GM21526 (cell line): ENCODE results near the gene LUZP2.

Source experiments
- ATAC-seq: cut with Tn5 transposase; IDR thresholded peaks from one replicate; pipeline ENCODE4 v1.9.1; 2021; ENCODE audit warnings: moderate library complexity; ENCODE audit not compliant: unreplicated experiment, low FRiP score

Gene LUZP2

GRCh38 chr11:24793479-24793878 is 296.6 kb downstream of the LUZP2 start:
- no peak for ATAC-seq

- ATAC-seq = no peak
Measured at GRCh38 chr11:24794064-24794463, 297.2 kb downstream of the LUZP2 start.

GRCh38 chr11:24805671-24806070 is 308.8 kb downstream of the LUZP2 start:
- ATAC-seq = no peak

GRCh38 chr11:24808173-24808572 is 311.3 kb downstream of the LUZP2 start:
- no peak for ATAC-seq

GRCh38 chr11:24819006-24819405 is 322.2 kb downstream of the LUZP2 start:
- no peak for ATAC-seq

- no peak for ATAC-seq
Measured at GRCh38 chr11:24819863-24820434, 323.1 kb downstream of the LUZP2 start.

- ATAC-seq = no peak
Measured at GRCh38 chr11:24820541-24820940, 323.7 kb downstream of the LUZP2 start.

- no peak for ATAC-seq
Measured at GRCh38 chr11:24828938-24829605, 332.2 kb downstream of the LUZP2 start.

- no peak for ATAC-seq
Measured at GRCh38 chr11:24833573-24833972, 336.7 kb downstream of the LUZP2 start.

- ATAC-seq = no peak
Measured at GRCh38 chr11:24837112-24837511, 340.3 kb downstream of the LUZP2 start.

GRCh38 chr11:24842308-24842707 is 345.5 kb downstream of the LUZP2 start:
- no peak for ATAC-seq

- no peak for ATAC-seq
Measured at GRCh38 chr11:24844406-24844805, 347.6 kb downstream of the LUZP2 start.

GRCh38 chr11:24848857-24849256 is 352.0 kb downstream of the LUZP2 start:
- ATAC-seq = no peak

GRCh38 chr11:24855951-24856350 is 359.1 kb downstream of the LUZP2 start:
- ATAC-seq = no peak

- no peak for ATAC-seq
Measured at GRCh38 chr11:24859801-24860300, 363.0 kb downstream of the LUZP2 start.

- ATAC-seq = no peak
Measured at GRCh38 chr11:24861440-24861839, 364.6 kb downstream of the LUZP2 start.

GRCh38 chr11:24866743-24867142 is 369.9 kb downstream of the LUZP2 start:
- ATAC-seq = no peak

GRCh38 chr11:24870048-24870447 is 373.2 kb downstream of the LUZP2 start:
- no peak for ATAC-seq

- ATAC-seq = no peak
Measured at GRCh38 chr11:24872186-24872585, 375.3 kb downstream of the LUZP2 start.

GRCh38 chr11:24872651-24873311 is 375.9 kb downstream of the LUZP2 start:
- ATAC-seq = no peak

- ATAC-seq = no peak
Measured at GRCh38 chr11:24880962-24881361, 384.1 kb downstream of the LUZP2 start.
